GM23338 (cell line): ENCODE data around the gene DNAJA3. TPM values are rescaled to one million over a fixed set of nuclear protein-coding genes. Genes with fewer than 3 reads are reported as not detected.

ENCODE experiments used
- ATAC-seq: fragments of 200-7000 bp; cut with Tn5 transposase; 3 replicates; pipeline ENCODE4 v1.9.1; 2020
- DNase-seq: peaks from one replicate; pipeline ENCODE4 v3.0.0-alpha.2; 2015; ENCODE audit warnings: low spot score
- H2AFZ ChIP-seq: fragments of 200-600 bp; sonication (generic); 2 replicates; pipeline ENCODE4 v1.8.0; 2016; ENCODE audit warnings: antibody characterized with exemption, mild to moderate bottlenecking, moderate library complexity
- H3F3A ChIP-seq: fragments of 200-600 bp; sonication (generic); replicated peaks from 2 replicates; pipeline ENCODE4 v1.8.0; 2017; ENCODE audit warnings: antibody characterized with exemption, mixed run types, low read depth
- H3K27ac ChIP-seq: fragments of 200-600 bp; sonication (generic); 2 replicates; pipeline ENCODE4 v1.6.1; 2016; ENCODE audit warnings: low read depth
- H3K27me3 ChIP-seq: fragments of 200-600 bp; sonication (generic); 2 replicates; pipeline ENCODE4 v1.8.0; 2016; ENCODE audit warnings: mild to moderate bottlenecking, mixed run types, moderate library complexity; ENCODE audit not compliant: insufficient read depth
- H3K36me3 ChIP-seq: fragments of 200-600 bp; sonication (generic); 2 replicates; pipeline ENCODE4 v1.8.0; 2016; ENCODE audit warnings: mild to moderate bottlenecking; ENCODE audit not compliant: insufficient read depth
- H3K4me1 ChIP-seq: fragments of 200-600 bp; sonication (generic); 2 replicates; pipeline ENCODE4 v1.8.0; 2016; ENCODE audit warnings: mild to moderate bottlenecking, moderate library complexity; ENCODE audit not compliant: insufficient read depth
- H3K4me2 ChIP-seq: fragments of 200-600 bp; sonication (generic); 2 replicates; pipeline ENCODE4 v1.7.1; 2017; ENCODE audit warnings: mixed run types
- H3K4me3 ChIP-seq: fragments of 200-600 bp; sonication (generic); 2 replicates; pipeline ENCODE4 v1.6.1; 2016; ENCODE audit warnings: mixed run types
- H3K79me2 ChIP-seq: fragments of 200-600 bp; sonication (generic); replicated peaks from 2 replicates; pipeline ENCODE4 v1.8.0; 2017; ENCODE audit warnings: mild to moderate bottlenecking; ENCODE audit not compliant: insufficient read depth
- H3K9me2 ChIP-seq: fragments of 200-600 bp; sonication (generic); 2 replicates; pipeline ENCODE4 v1.8.0; 2017; ENCODE audit not compliant: insufficient read depth
- H4K20me1 ChIP-seq: fragments of 200-600 bp; sonication (generic); replicated peaks from 2 replicates; pipeline ENCODE4 v1.8.0; 2017; ENCODE audit warnings: mild to moderate bottlenecking; ENCODE audit not compliant: insufficient read depth
- H3K27ac Mint-ChIP-seq: 2 replicates; pipeline ENCODE4 v1.8.0; 2020; ENCODE audit warnings: inconsistent platforms, mild to moderate bottlenecking, moderate library complexity, mixed read lengths
- H3K27me3 Mint-ChIP-seq: 3 replicates; pipeline ENCODE4 v1.8.0; 2022; ENCODE audit warnings: low read depth, mild to moderate bottlenecking, moderate library complexity, mixed read lengths, inconsistent platforms; ENCODE audit not compliant: insufficient read depth, poor library complexity
- H3K36me3 Mint-ChIP-seq: 3 replicates; pipeline ENCODE4 v1.8.0; 2021; ENCODE audit warnings: low read depth, mild to moderate bottlenecking, inconsistent platforms, moderate library complexity, mixed read lengths
- H3K4me1 Mint-ChIP-seq: 3 replicates; pipeline ENCODE4 v1.8.0; 2020; ENCODE audit warnings: mild to moderate bottlenecking, inconsistent platforms, mixed read lengths
- H3K4me3 Mint-ChIP-seq: 3 replicates; pipeline ENCODE4 v1.8.0; 2021; ENCODE audit warnings: moderate library complexity, mild to moderate bottlenecking, inconsistent platforms, mixed read lengths
- H3K9me3 Mint-ChIP-seq: 3 replicates; pipeline ENCODE4 v1.8.0; 2020; ENCODE audit warnings: moderate library complexity, mild to moderate bottlenecking, inconsistent platforms, mixed read lengths
- CREB1 ChIP-seq: fragments of 250-450 bp; sonication (Bioruptor Pico); IDR thresholded peaks from 2 replicates; pipeline ENCODE4 v1.5.0; 2020; ENCODE audit warnings: low read depth, mild to moderate bottlenecking, moderate library complexity
- CTCF ChIP-seq, 2 experiments: fragments of 200-600 bp in 1 of 2; sonication (generic) in 1 of 2; conservative IDR thresholded peaks; 2 replicates each; pipeline versions ENCODE4 v1.5.1 to v1.6.1; 2016 to 2017; ENCODE audit warnings: antibody characterized with exemption in 2 of 2, low read depth in 2 of 2, mild to moderate bottlenecking in 2 of 2, moderate library complexity in 1 of 2
- EZH2 ChIP-seq: fragments of 200-600 bp; sonication (generic); IDR thresholded peaks from one replicate; pipeline ENCODE4 v1.8.0; 2017; ENCODE audit warnings: antibody characterized with exemption, mild to moderate bottlenecking, low read depth; ENCODE audit not compliant: unreplicated experiment
- EZH2phosphoT487 ChIP-seq: fragments of 200-600 bp; sonication (generic); IDR thresholded peaks from one replicate; pipeline ENCODE4 v1.8.1; 2018; ENCODE audit warnings: antibody characterized with exemption; ENCODE audit not compliant: unreplicated experiment
- JUNB ChIP-seq: IDR thresholded peaks from one replicate; pipeline ENCODE4 v1.6.1; 2016; ENCODE audit warnings: antibody characterized with exemption; ENCODE audit not compliant: unreplicated experiment
- NANOG ChIP-seq: IDR thresholded peaks from 2 replicates; pipeline ENCODE4 v1.6.1; 2016; ENCODE audit warnings: antibody characterized with exemption, borderline replicate concordance
- POLR2AphosphoS5 ChIP-seq: IDR thresholded peaks from 2 replicates; pipeline ENCODE4 v1.6.1; 2016; ENCODE audit warnings: antibody characterized with exemption, low read depth
- REST ChIP-seq: IDR thresholded peaks from one replicate; pipeline ENCODE4 v1.6.1; 2018; ENCODE audit warnings: antibody characterized with exemption; ENCODE audit not compliant: unreplicated experiment
- STAT1 ChIP-seq: IDR thresholded peaks from one replicate; pipeline ENCODE4 v1.6.1; 2016; ENCODE audit warnings: antibody characterized with exemption; ENCODE audit not compliant: unreplicated experiment
- ZNF114 ChIP-seq: fragments of 250-450 bp; sonication (Bioruptor Pico); IDR thresholded peaks from 2 replicates; pipeline ENCODE4 v1.5.0; 2020; ENCODE audit warnings: mild to moderate bottlenecking, moderate library complexity
- ZNF331 ChIP-seq: fragments of 250-450 bp; sonication (Bioruptor Pico); IDR thresholded peaks from 2 replicates; pipeline ENCODE4 v1.5.0; 2020; ENCODE audit warnings: low read depth, mild to moderate bottlenecking, moderate library complexity
- ZNF462 ChIP-seq: fragments of 250-450 bp; sonication (Bioruptor Pico); IDR thresholded peaks from 2 replicates; pipeline ENCODE4 v1.5.0; 2020; ENCODE audit warnings: mild to moderate bottlenecking, moderate library complexity
- polyA plus RNA-seq: library from polyadenylated mRNA; unstranded; fragments of >200 nt; fragmentation: Nextera tagmentation; extraction: Ambion mirVana; gene quantifications from 2 replicates; pipeline ENCODE4 v1.2.1, GENCODE V29; 2016
- total RNA-seq: library from RNA; depleted of rRNA; stranded (reverse); fragments of >200 nt; shearing (Covaris generic); gene quantifications from 2 replicates; pipeline ENCODE4 v1.2.3, GENCODE V29; 2014

The DNAJA3 gene
- total and polyA plus RNA-seq, 2 experiments from 2014 or later: 56.3 to 75.5 TPM

GRCh38 chr16:4401510-4401909 is 24.2 kb upstream of the DNAJA3 start:
- H3K27me3 ChIP-seq: no peaks in the 10 kb centered on the region
- H3K27ac ChIP-seq: no peak overlapping the region
- no peaks in the 10 kb centered on the region for H3K4me1 ChIP-seq
- H3K9me3 Mint-ChIP-seq: no peaks in the 10 kb centered on the region; the same call in 2 of the 3 replicates
- no peaks in the 10 kb centered on the region for H3K9me2 ChIP-seq
- H2AFZ ChIP-seq: no peak overlapping the region
- H3K4me3 Mint-ChIP-seq: no peak overlapping the region; the same call in 2 of the 3 replicates
- no peak for ATAC-seq
- TF ChIP-seq POLR2AphosphoS5 (no peak), EZH2 (no peak), EZH2phosphoT487 (no peak), CTCF (conservative IDR thresholded peaks at IDR 0.05; ENCODE audit: low read depth in 2 of 2) (no peak), ZNF114 (CRISPR knock-in tag) (no peak), CREB1 (CRISPR knock-in tag) (no peak), NANOG (no peak), JUNB (no peak), ZNF331 (CRISPR knock-in tag) (no peak), REST (no peak), STAT1 (no peak), ZNF462 (CRISPR knock-in tag) (no peak)
- peaks cover 16% of the 10 kb centered on the region for H3K4me1 Mint-ChIP-seq
- H3K79me2 ChIP-seq: no peaks in the 10 kb centered on the region
- DNase-seq: no peak
- no peak overlapping the region for H3K27ac Mint-ChIP-seq
- H3F3A ChIP-seq: 0 out of 2 replicates have a peak, but pooled peaks cover 5% of the 10 kb centered on the region
- peaks cover 3% of the 10 kb centered on the region; the same call in 1 of the 3 replicates for H3K36me3 Mint-ChIP-seq
- H3K27me3 Mint-ChIP-seq: peaks cover 8% of the 10 kb centered on the region
- H4K20me1 ChIP-seq: 0 out of 2 replicates have a peak, but pooled peaks cover 1% of the 10 kb centered on the region
- H3K4me2 ChIP-seq: no peak overlapping the region
- no peaks in the 10 kb centered on the region for H3K36me3 ChIP-seq
- no peak overlapping the region for H3K4me3 ChIP-seq
